ENCODE results near the gene FABP6.

- TF ChIP-seq ZBTB8A (tag by site-specific recombination; IDR thresholded peaks at IDR 0.05) (no peak), GLIS2 (tag by site-specific recombination; IDR thresholded peaks at IDR 0.05) (no peak), ZNF768 (tag by site-specific recombination; IDR thresholded peaks at IDR 0.05) (no peak), ZNF580 (tag by site-specific recombination; IDR thresholded peaks at IDR 0.05) (no peak), CTCF (tag by site-specific recombination; IDR thresholded peaks at IDR 0.05) (no peak), ZNF121 (tag by site-specific recombination; IDR thresholded peaks at IDR 0.05) (no peak), ZNF510 (tag by site-specific recombination; IDR thresholded peaks at IDR 0.05; ENCODE audit: insufficient replicate concordance) (no peak), ZBTB11 (tag by site-specific recombination; conservative IDR thresholded peaks at IDR 0.05; ENCODE audit: low read depth) (no peak), ZBTB7A (tag by site-specific recombination; IDR thresholded peaks at IDR 0.05; ENCODE audit: low read depth) (no peak)
Measured at GRCh38 chr5:160221082-160221481, 8.2 kb upstream of the FABP6 start.
